ENCODE results near the gene XPC. TPM values are rescaled to one million over a fixed set of nuclear protein-coding genes. Genes with fewer than 3 reads are reported as not detected.

The XPC gene
- total and polyA plus RNA-seq, 4 donors: 12.7 to 26.7 (median 14.2) TPM

- no peaks in the 10 kb centered on the region for H3K4me1 ChIP-seq (ENCODE audit: control insufficient read depth in 4 of 4, insufficient read depth in 4 of 4, low read length in 3 of 4)
- WGBS: 75% methylated on average over 4 of the region's 4 CpGs
- no peaks in the 10 kb centered on the region for H3K27me3 ChIP-seq (ENCODE audit: control insufficient read depth in 4 of 4, insufficient read depth in 4 of 4, low read length in 3 of 4)
- H3K27ac ChIP-seq (ENCODE audit: low read depth in 1 of 2, low read length in 2 of 2): no peak overlapping the region
- no peak overlapping the region for H3K4me3 ChIP-seq (ENCODE audit: low read depth in 1 of 3, low read length in 3 of 3)
- DNase-seq (ENCODE audit: low spot score): no peak
- no peaks in the 10 kb centered on the region for H3K36me3 ChIP-seq (ENCODE audit: control insufficient read depth in 4 of 4, insufficient read depth in 3 of 4, low read depth in 1 of 4, low read length in 3 of 4)
- TF ChIP-seq TAF1 (conservative IDR thresholded peaks at IDR 0.05): no peak
- no peak overlapping the region for H3K9ac ChIP-seq (ENCODE audit: low read depth in 1 of 2, low read length in 2 of 2)
- H3K9me3 ChIP-seq (ENCODE audit: control insufficient read depth in 4 of 4, low read length in 3 of 4): no peaks in the 10 kb centered on the region
These were observed 33.2 kb upstream of the XPC start for GRCh38 chr3:14211621-14212020.

GRCh38 chr3:14210843-14211594, 32.6 kb upstream of the XPC start:
- TF ChIP-seq SP1 (IDR thresholded peaks at IDR 0.05): no peak
- no peak for TF ChIP-seq RAD21 (IDR thresholded peaks at IDR 0.05)
- TF ChIP-seq ZBTB33 (IDR thresholded peaks at IDR 0.05): no peak
- Histone ChIP-seq H3K9ac (ENCODE audit: low read depth in 1 of 2, low read length in 2 of 2) (no peak overlapping the region), H3K27ac (ENCODE audit: low read depth in 1 of 2, low read length in 2 of 2) (no peak overlapping the region), H3K27me3 (ENCODE audit: control insufficient read depth in 4 of 4, insufficient read depth in 4 of 4, low read length in 3 of 4) (no peaks in the 10 kb centered on the region), H3K4me1 (ENCODE audit: control insufficient read depth in 4 of 4, insufficient read depth in 4 of 4, low read length in 3 of 4) (no peaks in the 10 kb centered on the region), H3K9me3 (ENCODE audit: control insufficient read depth in 4 of 4, low read length in 3 of 4) (no peaks in the 10 kb centered on the region), H3K4me3 (ENCODE audit: low read depth in 1 of 3, low read length in 3 of 3) (no peak overlapping the region), H3K36me3 (ENCODE audit: control insufficient read depth in 4 of 4, insufficient read depth in 3 of 4, low read depth in 1 of 4, low read length in 3 of 4) (no peaks in the 10 kb centered on the region)
- WGBS: 86% methylated on average over 4 of the region's 4 CpGs
- DNase-seq (ENCODE audit: low spot score): no peak

- H3K27me3 ChIP-seq (ENCODE audit: control insufficient read depth in 4 of 4, insufficient read depth in 4 of 4, low read length in 3 of 4): no peaks in the 10 kb centered on the region
- no peak overlapping the region for H3K27ac ChIP-seq (ENCODE audit: low read depth in 1 of 2, low read length in 2 of 2)
- DNase-seq (ENCODE audit: low spot score): no peak
- no peak overlapping the region for H3K4me3 ChIP-seq (ENCODE audit: low read depth in 1 of 3, low read length in 3 of 3)
- no peaks in the 10 kb centered on the region for H3K9me3 ChIP-seq (ENCODE audit: control insufficient read depth in 4 of 4, low read length in 3 of 4)
- no peak overlapping the region for H3K9ac ChIP-seq (ENCODE audit: low read depth in 1 of 2, low read length in 2 of 2)
- WGBS: 85% methylated on average over 3 of the region's 3 CpGs
- H3K4me1 ChIP-seq (ENCODE audit: control insufficient read depth in 4 of 4, insufficient read depth in 4 of 4, low read length in 3 of 4): peaks cover 0 to 1% (median 0%) of the 10 kb centered on the region in 4 donors
- TF ChIP-seq GABPA (IDR thresholded peaks at IDR 0.05 in 1 of 2, conservative IDR thresholded peaks at IDR 0.05 in 1 of 2): no peak
- TF ChIP-seq FOXA2 (IDR thresholded peaks at IDR 0.05): no peak
- no peaks in the 10 kb centered on the region for H3K36me3 ChIP-seq (ENCODE audit: control insufficient read depth in 4 of 4, insufficient read depth in 3 of 4, low read depth in 1 of 4, low read length in 3 of 4)
These were observed 31.9 kb upstream of the XPC start for GRCh38 chr3:14210290-14210688.

- no peaks in the 10 kb centered on the region for H3K27me3 ChIP-seq (ENCODE audit: control insufficient read depth in 4 of 4, insufficient read depth in 4 of 4, low read length in 3 of 4)
- H3K36me3 ChIP-seq (ENCODE audit: control insufficient read depth in 4 of 4, insufficient read depth in 3 of 4, low read depth in 1 of 4, low read length in 3 of 4): no peaks in the 10 kb centered on the region
- 90% methylated on average over 14 of the region's 14 CpGs for WGBS
- TF ChIP-seq TAF1 (conservative IDR thresholded peaks at IDR 0.05) (no peak), HNF4A (conservative IDR thresholded peaks at IDR 0.05) (no peak), RAD21 (IDR thresholded peaks at IDR 0.05) (no peak), FOXA1 (IDR thresholded peaks at IDR 0.05) (no peak), JUND (IDR thresholded peaks at IDR 0.05) (no peak), SP1 (IDR thresholded peaks at IDR 0.05) (no peak), GABPA (IDR thresholded peaks at IDR 0.05 in 1 of 2, conservative IDR thresholded peaks at IDR 0.05 in 1 of 2) (no peak), HNF4G (IDR thresholded peaks at IDR 0.05) (no peak), ZBTB33 (IDR thresholded peaks at IDR 0.05) (no peak)
- no peak overlapping the region for H3K4me3 ChIP-seq (ENCODE audit: low read depth in 1 of 3, low read length in 3 of 3)
- H3K27ac ChIP-seq (ENCODE audit: low read depth in 1 of 2, low read length in 2 of 2): no peak overlapping the region
- H3K4me1 ChIP-seq (ENCODE audit: control insufficient read depth in 4 of 4, insufficient read depth in 4 of 4, low read length in 3 of 4): peaks cover 0 to 4% (median under 1%) of the 10 kb centered on the region in 4 donors
- DNase-seq (ENCODE audit: low spot score): no peak
- no peak overlapping the region for H3K9ac ChIP-seq (ENCODE audit: low read depth in 1 of 2, low read length in 2 of 2)
- no peaks in the 10 kb centered on the region for H3K9me3 ChIP-seq (ENCODE audit: control insufficient read depth in 4 of 4, low read length in 3 of 4)
These were observed 31.3 kb upstream of the XPC start for GRCh38 chr3:14209581-14210289.
